Astrocyte (in vitro differentiated cells and primary cell): ENCODE data around the gene BCL11B. TPM values are rescaled to one million over a fixed set of nuclear protein-coding genes. Genes with fewer than 3 reads are reported as not detected.

Experiments
- DNase-seq: peaks from one replicate; pipeline ENCODE4 v3.0.0-alpha.2; 2010; ENCODE audit warnings: low read depth
- FAIRE-seq: peaks from 2 replicates; lab custom pipeline; 2011; peaks lifted over from hg19 to GRCh38; lab: Jason Lieb, UNC
- H2AFZ ChIP-seq: 2 replicates; pipeline ENCODE4 v1.6.0; 2012; ENCODE audit warnings: low read depth, low read length, inconsistent platforms
- H3K27ac ChIP-seq: 2 replicates; pipeline ENCODE4 v1.5.1; 2011; ENCODE audit warnings: low read depth, low read length, inconsistent platforms
- H3K27me3 ChIP-seq: 2 replicates; pipeline ENCODE4 v1.6.0; 2011; ENCODE audit warnings: low read length, inconsistent platforms; ENCODE audit not compliant: insufficient read depth
- H3K36me3 ChIP-seq: 2 replicates; pipeline ENCODE4 v1.5.1; 2011; ENCODE audit warnings: low read length, inconsistent platforms; ENCODE audit not compliant: insufficient read depth
- H3K4me1 ChIP-seq: 2 replicates; pipeline ENCODE4 v1.5.1; 2011; ENCODE audit warnings: low read length, inconsistent platforms; ENCODE audit not compliant: insufficient read depth
- H3K4me2 ChIP-seq: 2 replicates; pipeline ENCODE4 v1.6.0; 2012; ENCODE audit warnings: low read length, inconsistent platforms
- H3K4me3 ChIP-seq: 2 replicates; pipeline ENCODE4 v1.5.1; 2011; ENCODE audit warnings: low read depth, mild to moderate bottlenecking, low read length, inconsistent platforms; ENCODE audit not compliant: insufficient read depth
- H3K79me2 ChIP-seq: 2 replicates; pipeline ENCODE4 v1.6.0; 2012; ENCODE audit warnings: mild to moderate bottlenecking, low read length, inconsistent platforms; ENCODE audit not compliant: insufficient read depth
- H3K9ac ChIP-seq: 2 replicates; pipeline ENCODE4 v1.6.0; 2012; ENCODE audit warnings: mild to moderate bottlenecking, low read length, inconsistent platforms
- H3K9me3 ChIP-seq: 2 replicates; pipeline ENCODE4 v1.5.1; 2012; ENCODE audit warnings: low read depth, mild to moderate bottlenecking, low read length, inconsistent platforms; ENCODE audit not compliant: insufficient read depth
- H4K20me1 ChIP-seq: 2 replicates; pipeline ENCODE4 v1.6.0; 2012; ENCODE audit warnings: low read length, inconsistent platforms; ENCODE audit not compliant: insufficient read depth
- H3K27ac Mint-ChIP-seq: one replicate; pipeline ENCODE4 v1.8.0; 2021; ENCODE audit warnings: mild to moderate bottlenecking, mixed read lengths; ENCODE audit not compliant: unreplicated experiment
- H3K27me3 Mint-ChIP-seq: one replicate; pipeline ENCODE4 v1.8.0; 2021; ENCODE audit warnings: low read depth, mixed read lengths; ENCODE audit not compliant: unreplicated experiment
- H3K36me3 Mint-ChIP-seq: one replicate; pipeline ENCODE4 v1.8.0; 2021; ENCODE audit warnings: low read depth, mixed read lengths; ENCODE audit not compliant: unreplicated experiment
- H3K4me1 Mint-ChIP-seq: one replicate; pipeline ENCODE4 v1.8.0; 2021; ENCODE audit warnings: low read depth, mixed read lengths; ENCODE audit not compliant: unreplicated experiment
- H3K4me3 Mint-ChIP-seq: one replicate; pipeline ENCODE4 v1.8.0; 2021; ENCODE audit warnings: mild to moderate bottlenecking, moderate library complexity, mixed read lengths; ENCODE audit not compliant: unreplicated experiment
- H3K9me3 Mint-ChIP-seq: one replicate; pipeline ENCODE4 v1.8.0; 2021; ENCODE audit warnings: mild to moderate bottlenecking, mixed read lengths; ENCODE audit not compliant: unreplicated experiment
- EZH2 ChIP-seq: IDR thresholded peaks from 2 replicates; pipeline ENCODE4 v1.6.1; 2012; ENCODE audit warnings: mild to moderate bottlenecking, low read length, inconsistent platforms; ENCODE audit not compliant: insufficient read depth
- total RNA-seq: library from RNA; stranded (reverse); gene quantifications from 2 replicates; pipeline ENCODE4 v1.2.1, GENCODE V29; 2021
- TF ChIP-seq, protein P1 (sequence below): IDR thresholded peaks from 2 replicates; pipeline ENCODE4 v1.5.1; 2011; ENCODE audit warnings: low read depth, mild to moderate bottlenecking, inconsistent platforms, low read length, moderate library complexity; ENCODE audit not compliant: insufficient read depth

The BCL11B gene
- total RNA-seq, 1 donor from 2014 or later = 1.1 TPM

DNA sequence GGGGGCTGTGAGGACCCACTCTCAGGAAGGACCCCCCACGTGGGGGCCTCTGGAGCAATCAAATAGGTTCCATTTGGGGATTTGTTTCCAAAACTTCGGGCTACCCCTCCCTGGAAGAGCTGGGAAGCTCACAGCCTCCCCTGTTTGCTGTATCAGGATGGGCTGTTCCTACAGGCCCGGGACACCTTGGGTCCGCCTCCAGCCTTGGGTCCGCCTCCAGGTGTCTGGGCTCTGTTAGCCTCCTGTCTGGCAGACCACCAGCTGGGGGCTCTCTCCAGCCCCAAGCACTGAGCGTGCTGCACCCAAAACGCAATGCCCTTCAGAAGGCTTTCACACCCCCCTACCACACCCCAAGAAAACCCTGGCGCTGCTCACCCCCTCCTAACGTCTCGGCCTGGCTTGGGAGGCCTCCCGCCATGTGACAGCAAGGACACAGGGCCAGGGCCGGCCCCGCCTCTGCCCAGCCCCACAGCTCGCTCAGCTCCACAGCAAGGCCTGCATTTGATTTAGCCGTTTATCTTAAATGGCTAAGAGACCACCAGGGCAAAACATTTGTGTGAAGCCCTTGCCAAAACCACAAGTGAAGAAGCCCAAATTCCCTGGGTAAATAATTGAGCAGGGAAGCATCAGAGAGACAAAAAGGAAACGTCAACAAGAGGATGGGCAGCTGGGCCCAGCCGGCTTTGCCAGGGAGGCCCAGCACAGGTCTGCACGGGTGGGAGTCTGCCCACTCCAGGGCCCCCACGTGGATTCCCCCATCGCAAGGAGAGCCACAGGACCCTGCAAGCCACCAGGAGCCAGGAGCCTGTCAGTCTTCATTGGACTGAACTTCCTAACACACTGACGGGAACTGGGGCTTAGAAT is 39.9 kb downstream of the BCL11B start:
- Histone ChIP-seq H3K27ac (no peak overlapping the region), H3K79me2 (no peaks in the 10 kb centered on the region), H3K4me3 (no peak overlapping the region), H3K9me3 (peaks cover 27% of the 10 kb centered on the region), H4K20me1 (no peaks in the 10 kb centered on the region), H3K9ac (no peak overlapping the region), H3K27me3 (no peaks in the 10 kb centered on the region), H3K36me3 (no peaks in the 10 kb centered on the region), H3K4me2 (no peak overlapping the region), H2AFZ (no peak overlapping the region), H3K4me1 (no peaks in the 10 kb centered on the region)
- peaks cover 10% of the 10 kb centered on the region for H3K27me3 Mint-ChIP-seq
- peak; percentile 8 for DNase-seq
- no peak for FAIRE-seq
- no peak overlapping the region for H3K27ac Mint-ChIP-seq
- H3K9me3 Mint-ChIP-seq = peaks cover 24% of the 10 kb centered on the region
- H3K4me1 Mint-ChIP-seq = peaks cover 3% of the 10 kb centered on the region
- no peak overlapping the region for H3K4me3 Mint-ChIP-seq
- peaks cover 16% of the 10 kb centered on the region for H3K36me3 Mint-ChIP-seq
- TF ChIP-seq EZH2 = no peak
- TF ChIP-seq, protein P1, sequence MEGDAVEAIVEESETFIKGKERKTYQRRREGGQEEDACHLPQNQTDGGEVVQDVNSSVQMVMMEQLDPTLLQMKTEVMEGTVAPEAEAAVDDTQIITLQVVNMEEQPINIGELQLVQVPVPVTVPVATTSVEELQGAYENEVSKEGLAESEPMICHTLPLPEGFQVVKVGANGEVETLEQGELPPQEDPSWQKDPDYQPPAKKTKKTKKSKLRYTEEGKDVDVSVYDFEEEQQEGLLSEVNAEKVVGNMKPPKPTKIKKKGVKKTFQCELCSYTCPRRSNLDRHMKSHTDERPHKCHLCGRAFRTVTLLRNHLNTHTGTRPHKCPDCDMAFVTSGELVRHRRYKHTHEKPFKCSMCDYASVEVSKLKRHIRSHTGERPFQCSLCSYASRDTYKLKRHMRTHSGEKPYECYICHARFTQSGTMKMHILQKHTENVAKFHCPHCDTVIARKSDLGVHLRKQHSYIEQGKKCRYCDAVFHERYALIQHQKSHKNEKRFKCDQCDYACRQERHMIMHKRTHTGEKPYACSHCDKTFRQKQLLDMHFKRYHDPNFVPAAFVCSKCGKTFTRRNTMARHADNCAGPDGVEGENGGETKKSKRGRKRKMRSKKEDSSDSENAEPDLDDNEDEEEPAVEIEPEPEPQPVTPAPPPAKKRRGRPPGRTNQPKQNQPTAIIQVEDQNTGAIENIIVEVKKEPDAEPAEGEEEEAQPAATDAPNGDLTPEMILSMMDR = no peak

DNA sequence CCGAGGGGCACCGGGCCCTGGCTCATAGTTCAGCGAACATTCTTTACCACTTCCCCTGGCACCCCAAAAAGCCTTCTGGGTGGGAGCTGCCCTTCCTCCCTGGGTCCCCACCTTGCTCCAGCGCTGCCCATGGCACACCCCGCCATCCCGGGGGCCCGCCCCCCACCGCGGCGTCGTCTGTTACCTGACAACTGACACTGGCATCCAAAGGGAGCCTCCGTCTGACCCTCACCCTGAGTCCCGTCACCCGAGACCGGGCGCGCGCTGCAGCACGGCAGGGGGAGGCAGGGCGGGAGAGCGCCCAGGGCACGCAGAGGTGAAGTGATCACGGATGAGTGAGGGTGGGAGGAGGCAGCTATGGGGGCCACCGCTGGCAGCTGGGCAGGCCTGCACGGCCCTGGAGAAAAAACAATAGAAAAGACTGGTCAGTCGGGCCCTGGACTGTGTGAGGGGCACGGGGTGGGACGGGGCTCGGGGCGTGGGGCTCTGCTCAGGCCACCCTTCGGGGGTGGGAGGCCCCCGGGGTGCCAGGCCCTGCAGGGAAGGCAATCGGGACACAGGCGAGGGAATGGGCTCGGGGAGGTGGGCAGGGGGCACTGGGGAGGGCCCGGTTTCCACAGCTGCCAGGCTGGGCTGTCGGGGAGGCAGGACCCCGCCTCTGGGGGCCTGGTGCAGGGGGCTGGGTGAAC is 40.7 kb downstream of the BCL11B start:
- TF ChIP-seq EZH2 = no peak
- TF ChIP-seq, protein P1 = no peak
- no peak overlapping the region for H3K4me2 ChIP-seq
- peaks cover 22% of the 10 kb centered on the region for H3K9me3 ChIP-seq
- no peaks in the 10 kb centered on the region for H3K27me3 ChIP-seq
- peaks cover 14% of the 10 kb centered on the region for H3K27me3 Mint-ChIP-seq
- H3K4me1 Mint-ChIP-seq = peaks cover 3% of the 10 kb centered on the region
- no peak overlapping the region for H3K4me3 Mint-ChIP-seq
- FAIRE-seq (no peak), DNase-seq (no peak)
- no peaks in the 10 kb centered on the region for H3K79me2 ChIP-seq
- H3K36me3 Mint-ChIP-seq = peaks cover 16% of the 10 kb centered on the region
- H3K9me3 Mint-ChIP-seq = peaks cover 22% of the 10 kb centered on the region
- no peak overlapping the region for H3K9ac ChIP-seq
- H3K36me3 ChIP-seq = no peaks in the 10 kb centered on the region
- H4K20me1 ChIP-seq = no peaks in the 10 kb centered on the region
- no peak overlapping the region for H2AFZ ChIP-seq
- H3K27ac ChIP-seq = no peak overlapping the region
- H3K4me3 ChIP-seq = no peak overlapping the region
- no peak overlapping the region for H3K27ac Mint-ChIP-seq
- H3K4me1 ChIP-seq = no peaks in the 10 kb centered on the region
